K562 (cell line): ENCODE data around the gene SYS1. TPM values are rescaled to one million over a fixed set of nuclear protein-coding genes. Genes with fewer than 3 reads are reported as not detected.
A peak's percentile ranks its signal among the peaks of the same experiment; 100 is the strongest.

Experiments used
- CBX3 ChIP-seq, 2 experiments: IDR thresholded peaks; 1 replicate in 1 of 2; 2 replicates in 1 of 2; pipeline ENCODE4 v1.6.1; 2012; ENCODE audit warnings: inconsistent platforms in 2 of 2, low read length in 2 of 2, borderline replicate concordance in 1 of 2, control low read depth in 1 of 2
- CCNT2 ChIP-seq: IDR thresholded peaks from 2 replicates; pipeline ENCODE4 v1.6.1; 2011; ENCODE audit warnings: borderline replicate concordance, low read depth, mild to moderate bottlenecking, moderate library complexity, mixed read lengths, low read length; ENCODE audit not compliant: insufficient read length; ENCODE audit errors: extremely low read depth
- EGR1 ChIP-seq: fragments of 450-650 bp; conservative IDR thresholded peaks from 2 replicates; pipeline ENCODE4 v1.6.1; 2017; ENCODE audit warnings: mild to moderate bottlenecking
- ERF ChIP-seq: fragments of 450-650 bp; formaldehyde crosslinking; IDR thresholded peaks from 2 replicates; pipeline ENCODE4 v1.4.0; 2020; ENCODE audit warnings: mild to moderate bottlenecking, mixed read lengths
- GTF2A2 ChIP-seq: IDR thresholded peaks from 2 replicates; pipeline ENCODE4 v1.6.1; 2016; ENCODE audit warnings: mild to moderate bottlenecking, missing genetic modification characterization, missing compliant biosample characterization
- HDAC2 ChIP-seq: fragments of 450-650 bp; IDR thresholded peaks from 2 replicates; pipeline ENCODE4 v1.6.1; 2016; ENCODE audit warnings: mild to moderate bottlenecking
- HOMEZ ChIP-seq: fragments of 250-450 bp; sonication (Bioruptor Pico); IDR thresholded peaks from 2 replicates; pipeline ENCODE4 v1.4.0; 2020; ENCODE audit warnings: mild to moderate bottlenecking, moderate library complexity
- LEF1 ChIP-seq: fragments of 450-650 bp; IDR thresholded peaks from 2 replicates; pipeline ENCODE4 v1.6.1; 2016; ENCODE audit warnings: mild to moderate bottlenecking
- MAFF ChIP-seq: IDR thresholded peaks from 2 replicates; pipeline ENCODE4 v1.6.1; 2012; ENCODE audit warnings: low read length, improper control_type of control experiment
- MEF2D ChIP-seq: conservative IDR thresholded peaks from 2 replicates; pipeline ENCODE4 v1.6.1; 2016; ENCODE audit warnings: low read depth, missing genetic modification characterization, missing compliant biosample characterization
- MTF1 ChIP-seq: fragments of 250-450 bp; sonication (Bioruptor Pico); IDR thresholded peaks from 2 replicates; pipeline ENCODE4 v1.9.0; 2021; ENCODE audit warnings: moderate library complexity, mild to moderate bottlenecking, inconsistent platforms, borderline replicate concordance
- NRF1 ChIP-seq, 2 experiments: fragments of 450-650 bp; IDR thresholded peaks in 1 of 2; conservative IDR thresholded peaks in 1 of 2; 2 replicates each; pipeline ENCODE4 v1.6.1; 2014; ENCODE audit warnings: mild to moderate bottlenecking in 2 of 2
- PHF8 ChIP-seq: fragments of 200-600 bp; sonication (generic); IDR thresholded peaks from 2 replicates; pipeline ENCODE4 v1.6.1; 2012; ENCODE audit warnings: mixed run types, mild to moderate bottlenecking, inconsistent platforms, low read length, moderate library complexity, borderline replicate concordance
- PRPF4 ChIP-seq: fragments of 200-400 bp; formaldehyde crosslinking; IDR thresholded peaks from one replicate; pipeline ENCODE4 v1.6.1; 2017; ENCODE audit warnings: low read length, low read depth, mild to moderate bottlenecking; ENCODE audit not compliant: insufficient read depth, poor library complexity, severe bottlenecking
- RAD51 ChIP-seq: fragments of 450-650 bp; IDR thresholded peaks from 2 replicates; pipeline ENCODE4 v1.7.1; 2016; ENCODE audit warnings: low read depth, mild to moderate bottlenecking, borderline replicate concordance
- SLC30A9 ChIP-seq: fragments of 250-450 bp; sonication (Bioruptor Pico); IDR thresholded peaks from 2 replicates; pipeline ENCODE4 v1.8.0; 2022; ENCODE audit warnings: mild to moderate bottlenecking, moderate library complexity
- SMAD2 ChIP-seq: fragments of 150-350 bp; IDR thresholded peaks from 2 replicates; pipeline ENCODE4 v1.6.1; 2014; ENCODE audit warnings: low read depth, mild to moderate bottlenecking, low read length
- SRF ChIP-seq, 2 experiments: fragments of 250-450, 450-650 bp in 1 of 2; sonication (Bioruptor Pico) in 1 of 2; sonication (generic) in 1 of 2; formaldehyde crosslinking; IDR thresholded peaks; 2 replicates each; pipeline versions ENCODE4 v1.5.0 to v1.5.1; 2020 to 2022; ENCODE audit warnings: mild to moderate bottlenecking in 1 of 2, missing genetic modification reagents in 1 of 2
- SUPT5H ChIP-seq: fragments of 450-650 bp; IDR thresholded peaks from 2 replicates; pipeline ENCODE4 v1.6.1; 2016
- TBL1XR1 ChIP-seq, 2 experiments: IDR thresholded peaks; 2 replicates each; pipeline ENCODE4 v1.6.1; 2012; ENCODE audit warnings: improper control_type of control experiment in 2 of 2, low read length in 2 of 2, mild to moderate bottlenecking in 1 of 2
- TBP ChIP-seq: optimal IDR thresholded peaks from 2 replicates; pipeline ENCODE3; 2011; ENCODE audit warnings: low read depth, low read length, improper control_type of control experiment
- USF2 ChIP-seq: sonication (generic); formaldehyde crosslinking; IDR thresholded peaks from 2 replicates; pipeline ENCODE4 v1.5.0; 2020; ENCODE audit warnings: missing genetic modification reagents
- ZFP1 ChIP-seq: fragments of 450-650 bp; formaldehyde crosslinking; IDR thresholded peaks from 2 replicates; pipeline ENCODE4 v1.4.0; 2020; ENCODE audit warnings: mild to moderate bottlenecking, mixed read lengths
- ZNF140 ChIP-seq: fragments of 250-450 bp; sonication (Bioruptor Pico); IDR thresholded peaks from 2 replicates; pipeline ENCODE4 v1.8.0; 2021; ENCODE audit warnings: moderate library complexity, mild to moderate bottlenecking, inconsistent platforms
- ZNF778 ChIP-seq: fragments of 450-650 bp; formaldehyde crosslinking; IDR thresholded peaks from 2 replicates; pipeline ENCODE4 v1.4.0; 2020; ENCODE audit warnings: mild to moderate bottlenecking, moderate library complexity
- polyA plus RNA-seq, 8 experiments: library from polyadenylated mRNA; depleted of rRNA in 4 of 8; stranded (reverse) in 5 of 8; unstranded in 3 of 8; fragments of >200 nt; fragmentation: Nextera tagmentation in 2 of 8; fragmentation: Illumina TruSeq in 1 of 8; extraction: Ambion mirVana in 2 of 8; extraction: Trizol in 1 of 8; gene quantifications; 2 replicates each; pipeline versions ENCODE4 v1.2.1 to v1.2.3, GENCODE V29; 2011 to 2014; ENCODE audit warnings: inconsistent platforms in 1 of 8, missing spikeins in 1 of 8
- total RNA-seq, 7 experiments: library from RNA; depleted of rRNA in 6 of 7; stranded (reverse); fragments of >200 nt in 6 of 7; fragmentation: Illumina TruSeq in 2 of 7; extraction: Trizol in 2 of 7; gene quantifications; 2 replicates each; pipeline versions ENCODE4 v1.2.1 to v1.2.3, GENCODE V29; 2011 to 2021; ENCODE audit warnings: low replicate concordance in 1 of 7
- TF ChIP-seq, protein P1 (sequence below), 2 experiments: fragments of 450-650 bp; conservative IDR thresholded peaks; 2 replicates each; pipeline ENCODE4 v1.6.1; 2017; ENCODE audit warnings: mild to moderate bottlenecking in 2 of 2, moderate library complexity in 2 of 2

The SYS1 gene
- total and polyA plus RNA-seq, 9 of the 15 experiments (the other 6 are each of a cell fraction or from before 2014, with no cell fraction given), result 11.1 to 25.2 (median 17.5) TPM

DNA sequence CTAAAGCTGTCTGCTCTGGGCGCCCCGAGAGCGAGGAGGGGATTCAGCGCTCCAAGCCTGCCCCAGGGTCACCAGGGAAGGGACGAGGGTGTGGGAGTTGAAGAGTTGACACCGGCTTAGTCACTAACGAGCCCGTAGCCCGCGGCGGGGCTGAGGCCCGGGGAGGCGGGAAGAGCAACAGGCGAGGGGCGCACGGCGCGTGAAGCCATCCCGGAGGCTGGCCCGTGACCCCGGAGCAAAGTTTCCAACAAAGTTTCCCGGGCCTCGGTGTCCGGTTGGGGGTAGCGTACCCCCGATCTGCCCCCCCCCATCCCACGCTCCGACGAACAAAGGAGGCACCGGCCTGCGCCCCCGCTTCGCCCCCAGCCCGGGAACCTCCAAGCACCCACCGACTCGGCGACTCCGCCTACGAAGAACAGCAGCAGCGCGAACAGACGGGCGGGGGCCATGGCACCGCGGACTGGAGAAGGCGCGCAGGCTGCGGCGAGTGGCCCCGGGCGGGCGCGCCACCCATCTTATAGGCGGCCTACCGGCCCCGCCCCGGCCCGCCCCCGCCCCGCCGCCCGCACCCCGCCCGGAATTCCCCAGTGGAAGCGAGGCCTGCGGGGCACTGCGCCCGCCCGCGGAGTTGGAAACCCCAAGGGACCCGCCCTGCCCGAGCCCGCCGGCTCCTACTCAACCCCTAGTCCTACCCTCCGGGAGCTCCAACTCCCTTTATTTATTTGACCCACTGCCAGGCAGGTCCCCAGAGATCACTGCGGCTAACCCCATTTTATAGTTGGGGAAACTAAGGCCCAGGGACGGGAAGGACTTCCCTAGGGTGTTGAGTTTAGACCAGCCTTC is 14.8 kb upstream of the SYS1 start, which contains the start of gene SDC4 (continued):
- TF ChIP-seq NRF1 (conservative IDR thresholded peaks at IDR 0.05 in 1 of 2, IDR thresholded peaks at IDR 0.05 in 1 of 2) (peak; percentile 27 to 30; a peak in 1 of 4 replicates), TBL1XR1 (IDR thresholded peaks at IDR 0.05; ENCODE audit: low read length in 2 of 2) (no peak), MEF2D (no peak), ZFP1 (CRISPR knock-in tag) (no peak), MAFF (no peak), HDAC2 (no peak), LEF1 (no peak), HOMEZ (CRISPR knock-in tag) (no peak), EGR1 (peak; percentile 82), SUPT5H (peak; percentile 95), SLC30A9 (CRISPR knock-in tag) (no peak), ZNF778 (CRISPR knock-in tag) (no peak), MTF1 (no peak), ZNF140 (no peak), CBX3 (IDR thresholded peaks at IDR 0.05; ENCODE audit: borderline replicate concordance in 1 of 2, low read length in 2 of 2) (no peak), GTF2A2 (peak; percentile 87), CCNT2 (peak; percentile 84), SRF (CRISPR knock-in tag; IDR thresholded peaks at IDR 0.05) (no peak), ERF (CRISPR knock-in tag) (no peak), PHF8 (peak; percentile 87; the same call in 1 of the 2 replicates), RAD51 (no peak), TBP (peak; percentile 93), PRPF4 (no peak), SMAD2 (no peak), USF2 (no peak)
- TF ChIP-seq, protein P1, sequence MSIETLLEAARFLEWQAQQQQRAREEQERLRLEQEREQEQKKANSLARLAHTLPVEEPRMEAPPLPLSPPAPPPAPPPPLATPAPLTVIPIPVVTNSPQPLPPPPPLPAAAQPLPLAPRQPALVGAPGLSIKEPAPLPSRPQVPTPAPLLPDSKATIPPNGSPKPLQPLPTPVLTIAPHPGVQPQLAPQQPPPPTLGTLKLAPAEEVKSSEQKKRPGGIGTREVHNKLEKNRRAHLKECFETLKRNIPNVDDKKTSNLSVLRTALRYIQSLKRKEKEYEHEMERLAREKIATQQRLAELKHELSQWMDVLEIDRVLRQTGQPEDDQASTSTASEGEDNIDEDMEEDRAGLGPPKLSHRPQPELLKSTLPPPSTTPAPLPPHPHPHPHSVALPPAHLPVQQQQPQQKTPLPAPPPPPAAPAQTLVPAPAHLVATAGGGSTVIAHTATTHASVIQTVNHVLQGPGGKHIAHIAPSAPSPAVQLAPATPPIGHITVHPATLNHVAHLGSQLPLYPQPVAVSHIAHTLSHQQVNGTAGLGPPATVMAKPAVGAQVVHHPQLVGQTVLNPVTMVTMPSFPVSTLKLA (conservative IDR thresholded peaks at IDR 0.05), result peak in 1 of 2 experiments; percentile 51; a peak in 1 of 4 replicates
